Activated CD8-positive, alpha-beta T cell treated with anti-CD3 and anti-CD28 coated beads for 36 hours (primary cell): ENCODE data around the gene PTK7. TPM values are rescaled to one million over a fixed set of nuclear protein-coding genes. Genes with fewer than 3 reads are reported as not detected.

Experiments
- ATAC-seq: fragments of 200-7000 bp; cut with Tn5 transposase; one replicate; pipeline ENCODE4 v1.10.0; 2021; ENCODE audit warnings: mild to moderate bottlenecking, moderate library complexity
- CTCF ChIA-PET: fragments of 350-600 bp; sonication (Branson Sonifier 250); formaldehyde crosslinking; loops from one replicate; lab custom pipeline; 2021; ENCODE audit warnings: antibody characterized with exemption; lab: Charles Lee
- POLR2A ChIA-PET: fragments of 350-600 bp; sonication (Branson Sonifier 250); formaldehyde crosslinking; loops from one replicate; lab custom pipeline; 2021; ENCODE audit warnings: antibody characterized with exemption; lab: Charles Lee
- DNase-seq: peaks from one replicate; pipeline ENCODE4 v3.0.0-alpha.2; 2020
- H3K27ac Mint-ChIP-seq: one replicate; pipeline ENCODE4 v1.8.0; 2021; ENCODE audit warnings: mild to moderate bottlenecking, mixed read lengths
- H3K27me3 Mint-ChIP-seq: one replicate; pipeline ENCODE4 v1.8.0; 2021; ENCODE audit warnings: mixed read lengths
- H3K36me3 Mint-ChIP-seq: one replicate; pipeline ENCODE4 v1.8.0; 2021; ENCODE audit warnings: low read depth, mixed read lengths
- H3K4me1 Mint-ChIP-seq: one replicate; pipeline ENCODE4 v1.8.0; 2021; ENCODE audit warnings: low read depth, mixed read lengths
- H3K4me3 Mint-ChIP-seq: one replicate; pipeline ENCODE4 v1.8.0; 2021; ENCODE audit warnings: mild to moderate bottlenecking, moderate library complexity, mixed read lengths
- H3K9me3 Mint-ChIP-seq: one replicate; pipeline ENCODE4 v1.8.0; 2021; ENCODE audit warnings: mixed read lengths
- CTCF ChIP-seq: fragments of 200-600 bp; IDR thresholded peaks from one replicate; pipeline ENCODE4 v1.8.0; 2022; ENCODE audit warnings: antibody characterized with exemption, mild to moderate bottlenecking
- intact Hi-C: fragments of 100-400 bp; cut with micrococcal nuclease; formaldehyde crosslinking; loops from one replicate; pipeline ENCODE4 v1.10.0; 2022
- total RNA-seq, 2 experiments: library from RNA; stranded (reverse); gene quantifications; one replicate each; pipeline ENCODE4 v1.2.3, GENCODE V29; 2021

Gene PTK7
- total RNA-seq, 2 experiments from 2014 or later = 3.8 to 4.1 TPM

DNA sequence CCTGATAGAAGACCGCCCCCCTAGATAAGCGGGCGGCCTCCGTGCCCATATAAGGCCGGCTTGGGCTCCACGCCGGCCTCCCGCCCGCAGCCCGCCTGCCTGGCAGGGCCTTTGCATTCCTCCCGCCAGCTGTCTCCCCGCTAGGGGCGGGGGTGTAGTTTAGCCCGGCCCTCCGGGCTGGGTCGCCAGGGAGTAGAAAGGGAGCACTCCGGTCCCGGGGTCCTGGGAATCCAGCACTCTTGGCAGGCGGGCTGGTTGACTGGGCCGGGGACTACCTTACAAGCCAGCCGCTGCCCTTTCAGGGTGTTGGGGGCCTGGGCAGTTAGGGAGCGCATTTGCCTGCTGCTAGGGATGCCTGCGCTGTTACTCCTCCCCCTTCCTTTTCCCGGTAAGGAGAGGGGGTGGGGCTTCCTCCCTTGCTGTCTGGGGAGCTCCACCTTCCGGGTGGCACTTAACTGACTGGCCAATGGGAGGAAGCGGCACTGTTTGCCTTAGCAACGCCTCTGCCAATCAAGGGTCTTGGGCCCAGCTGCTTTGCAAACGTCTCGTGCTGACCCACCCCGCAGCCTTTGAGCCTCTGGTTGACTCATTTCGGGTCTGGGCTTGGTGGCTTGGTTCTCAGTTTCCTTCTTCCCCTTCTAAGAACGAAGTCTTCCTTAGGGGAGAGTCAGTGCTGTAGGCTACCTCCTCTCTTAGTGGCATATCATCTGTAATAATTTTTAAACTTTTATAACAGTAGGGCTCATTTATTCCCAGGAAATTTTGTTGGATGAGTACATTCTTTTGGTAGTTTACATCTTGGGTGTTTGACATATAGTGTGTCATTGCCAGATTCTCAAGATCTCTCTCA is 98.4 kb downstream of the PTK7 start:
- DNase-seq (peak; percentile 98), ATAC-seq (peak; percentile 78)
- Mint-ChIP-seq H3K4me3 (peak overlapping the region; percentile 93), H3K9me3 (no peaks in the 10 kb centered on the region), H3K27ac (peak overlapping the region; percentile 83), H3K36me3 (peaks cover 44% of the 10 kb centered on the region), H3K4me1 (peaks cover 38% of the 10 kb centered on the region), H3K27me3 (no peaks in the 10 kb centered on the region)
- ChIA-PET POLR2A (interaction anchor here (0.7 to 3.4 kb wide), 8 partner anchors 10 to 195 kb away, joined by 3 to 13 read pairs (median 3); partner anchors contain the start of genes DNPH1 and PEX6), CTCF (interaction anchor here (1.8 to 2.7 kb wide), 2 partner anchors 31 to 55 kb away, joined by 9 read pairs; partner anchors contain the start of gene DNPH1)
- intact Hi-C loops = loop anchor here (5.0 kb wide), 1 partner anchor 53 kb away; the partner anchor contains the start of gene DNPH1
- no peak for TF ChIP-seq CTCF

GRCh38 chr6:43175676-43176422 is 99.7 kb downstream of the PTK7 start:
- H3K27ac Mint-ChIP-seq = peak overlapping the region; percentile 57
- DNase-seq (no peak), ATAC-seq (no peak)
- H3K27me3 Mint-ChIP-seq = no peaks in the 10 kb centered on the region
- no peak overlapping the region for H3K4me3 Mint-ChIP-seq
- H3K4me1 Mint-ChIP-seq = peaks cover 33% of the 10 kb centered on the region
- ChIA-PET POLR2A (interaction anchor here (1.2 to 3.4 kb wide), 3 partner anchors 12 to 196 kb away, joined by 3 to 13 read pairs (median 4); partner anchors contain the start of gene PEX6), CTCF (interaction anchor here (1.4 to 2.7 kb wide), 3 partner anchors 10 to 54 kb away, joined by 3 to 9 read pairs (median 9); partner anchors contain the start of gene DNPH1)
- intact Hi-C loops = no loop called here
- H3K9me3 Mint-ChIP-seq = no peaks in the 10 kb centered on the region
- TF ChIP-seq CTCF = no peak
- H3K36me3 Mint-ChIP-seq = peaks cover 44% of the 10 kb centered on the region

DNA sequence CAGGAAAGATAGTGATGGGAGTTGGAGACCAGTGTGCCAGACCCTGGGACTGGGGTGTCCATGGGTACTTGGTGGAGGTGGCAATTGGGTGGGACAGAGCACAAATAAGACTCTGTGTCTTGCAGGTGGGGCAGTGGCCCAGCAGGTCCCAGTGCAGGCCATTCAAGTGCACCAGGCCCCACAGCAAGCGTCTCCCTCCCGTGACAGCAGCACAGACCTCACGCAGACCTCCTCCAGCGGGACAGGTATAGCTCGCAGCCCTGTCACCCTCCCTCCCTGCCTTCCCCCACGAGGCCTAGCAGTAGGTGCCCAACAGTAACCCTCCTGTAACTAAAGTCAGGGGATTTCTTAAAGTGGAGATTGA is 100.3 kb downstream of the PTK7 start:
- DNase-seq = no peak
- Mint-ChIP-seq H3K4me3 (no peak overlapping the region), H3K27me3 (no peaks in the 10 kb centered on the region), H3K36me3 (peaks cover 47% of the 10 kb centered on the region), H3K9me3 (no peaks in the 10 kb centered on the region), H3K27ac (peak overlapping the region; percentile 57), H3K4me1 (peaks cover 38% of the 10 kb centered on the region)
- intact Hi-C loops = no loop called here
- ChIA-PET POLR2A (interaction anchor here (3.4 kb wide), 1 partner anchor 48 kb away, joined by 13 read pairs; no protein-coding TSS in a partner anchor), CTCF (interaction anchor here (1.4 kb wide), 1 partner anchor 9 kb away, joined by 3 read pairs; no protein-coding TSS in a partner anchor)
- ATAC-seq = no peak
- no peak for TF ChIP-seq CTCF

- POLR2A ChIA-PET = interaction anchor here (0.9 to 1.2 kb wide), 2 partner anchors 13 to 44 kb away, joined by 3 to 5 read pairs; no protein-coding TSS in a partner anchor
Observed at GRCh38 chr6:43178150-43178549, 102.0 kb downstream of the PTK7 start.

More at GRCh38 chr6:43178150-43178549, 102.0 kb downstream of the PTK7 start:
- peaks cover 39% of the 10 kb centered on the region for H3K36me3 Mint-ChIP-seq
- H3K27me3 Mint-ChIP-seq = no peaks in the 10 kb centered on the region
- no peaks in the 10 kb centered on the region for H3K9me3 Mint-ChIP-seq
- no peak overlapping the region for H3K27ac Mint-ChIP-seq
- TF ChIP-seq CTCF = no peak
- no peak overlapping the region for H3K4me3 Mint-ChIP-seq
- peaks cover 43% of the 10 kb centered on the region for H3K4me1 Mint-ChIP-seq
- CTCF ChIA-PET = no interaction called here
- DNase-seq (no peak), ATAC-seq (no peak)
- intact Hi-C loops = no loop called here
